ENCODE results near the gene DCUN1D2. TPM values are rescaled to one million over a fixed set of nuclear protein-coding genes. Genes with fewer than 3 reads are reported as not detected.

The DCUN1D2 gene
- total RNA-seq, 1 donor from 2014 or later, result 29.2 TPM

GRCh38 chr13:113417836-113418721, 72.4 kb downstream of the DCUN1D2 start:
- Mint-ChIP-seq H3K4me1 (ENCODE audit: unreplicated experiment) (peaks cover 10% of the 10 kb centered on the region), H3K4me3 (no peak overlapping the region), H3K27ac (no peak overlapping the region), H3K36me3 (peaks cover 5% of the 10 kb centered on the region), H3K9me3 (no peaks in the 10 kb centered on the region), H3K27me3 (peaks cover 4% of the 10 kb centered on the region)
- DNase-seq (ENCODE audit: extremely low spot score, unreplicated experiment), result no peak
- TF ChIP-seq CTCF (conservative IDR thresholded peaks at IDR 0.05), result no peak

GRCh38 chr13:113417008-113417751, 73.3 kb downstream of the DCUN1D2 start:
- TF ChIP-seq CTCF (conservative IDR thresholded peaks at IDR 0.05), result no peak
- H3K9me3 Mint-ChIP-seq, result no peaks in the 10 kb centered on the region
- peaks cover 4% of the 10 kb centered on the region for H3K27me3 Mint-ChIP-seq
- peak overlapping the region; percentile 28 for H3K27ac Mint-ChIP-seq
- no peak for DNase-seq (ENCODE audit: extremely low spot score, unreplicated experiment)
- no peak overlapping the region for H3K4me3 Mint-ChIP-seq
- H3K4me1 Mint-ChIP-seq (ENCODE audit: unreplicated experiment), result peaks cover 6% of the 10 kb centered on the region
- peaks cover 5% of the 10 kb centered on the region for H3K36me3 Mint-ChIP-seq

DNA sequence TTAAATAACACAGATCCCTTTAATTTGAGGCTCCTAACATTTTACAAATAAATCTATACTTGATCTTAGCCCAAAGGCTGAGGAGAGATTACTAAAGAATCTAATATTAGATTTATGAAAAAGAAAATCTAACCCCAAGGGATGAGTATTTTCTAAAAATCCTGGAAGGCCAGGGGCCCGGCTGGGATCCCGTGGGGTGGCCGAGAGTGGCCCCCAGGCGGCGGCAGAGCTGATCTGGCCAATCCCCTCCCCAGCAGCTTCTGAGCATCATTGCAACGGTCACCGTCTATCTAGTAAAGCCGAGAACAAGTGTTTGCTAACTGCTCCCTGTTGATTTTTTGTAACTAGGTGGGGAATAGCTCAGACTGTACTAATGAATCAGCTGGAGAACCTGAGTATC, 74.7 kb downstream of the DCUN1D2 start:
- Mint-ChIP-seq H3K4me3 (no peak overlapping the region), H3K27ac (no peak overlapping the region), H3K9me3 (no peaks in the 10 kb centered on the region), H3K27me3 (peaks cover 4% of the 10 kb centered on the region), H3K36me3 (peaks cover 5% of the 10 kb centered on the region), H3K4me1 (ENCODE audit: unreplicated experiment) (peaks cover 7% of the 10 kb centered on the region)
- DNase-seq (ENCODE audit: extremely low spot score, unreplicated experiment), result no peak
- no peak for TF ChIP-seq CTCF (conservative IDR thresholded peaks at IDR 0.05)

GRCh38 chr13:113415032-113415431, 75.5 kb downstream of the DCUN1D2 start:
- H3K4me3 Mint-ChIP-seq, result no peak overlapping the region
- no peaks in the 10 kb centered on the region for H3K9me3 Mint-ChIP-seq
- peaks cover 7% of the 10 kb centered on the region for H3K4me1 Mint-ChIP-seq (ENCODE audit: unreplicated experiment)
- no peak for TF ChIP-seq CTCF (conservative IDR thresholded peaks at IDR 0.05)
- H3K36me3 Mint-ChIP-seq, result peaks cover 5% of the 10 kb centered on the region
- peaks cover 4% of the 10 kb centered on the region for H3K27me3 Mint-ChIP-seq
- DNase-seq (ENCODE audit: extremely low spot score, unreplicated experiment), result no peak
- no peak overlapping the region for H3K27ac Mint-ChIP-seq

DNA sequence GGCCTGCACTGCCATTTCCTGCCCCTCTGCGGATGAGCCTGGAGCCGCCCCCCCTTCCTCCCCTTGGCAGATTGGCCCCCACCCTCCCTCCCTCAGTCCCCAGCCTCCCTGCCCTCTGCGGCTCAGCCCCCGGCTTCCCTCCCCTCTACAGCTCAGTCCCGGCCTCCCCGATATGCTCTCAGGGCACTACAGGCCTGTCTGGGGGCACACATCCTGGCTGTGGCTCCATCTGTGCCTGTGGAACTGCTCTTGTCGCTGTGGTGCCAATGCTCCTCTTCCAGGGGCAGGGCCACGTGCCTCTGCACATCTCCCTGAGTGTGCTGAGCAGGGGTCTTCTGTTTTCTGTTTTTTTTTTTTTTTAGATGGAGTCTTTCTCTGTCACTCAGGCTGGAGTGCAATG, 76.2 kb downstream of the DCUN1D2 start:
- Mint-ChIP-seq H3K4me1 (ENCODE audit: unreplicated experiment) (peaks cover 7% of the 10 kb centered on the region), H3K4me3 (no peak overlapping the region), H3K9me3 (no peaks in the 10 kb centered on the region), H3K36me3 (peaks cover 1% of the 10 kb centered on the region), H3K27me3 (peaks cover 4% of the 10 kb centered on the region), H3K27ac (no peak overlapping the region)
- TF ChIP-seq CTCF (conservative IDR thresholded peaks at IDR 0.05), result no peak
- DNase-seq (ENCODE audit: extremely low spot score, unreplicated experiment), result no peak

All from type B pancreatic cell (in vitro differentiated cells).